GM13976 (cell line): ENCODE results near the gene FAHD1.

Experiments used
- DNase-seq: peaks from one replicate; pipeline ENCODE4 v3.0.0; 2012; ENCODE audit warnings: low spot score
- CTCF ChIP-seq: IDR thresholded peaks from 2 replicates; pipeline ENCODE4 v1.5.1; 2012; ENCODE audit warnings: borderline replicate concordance, mild to moderate bottlenecking; ENCODE audit not compliant: insufficient read depth; ENCODE audit errors: extremely low read depth, missing control alignments, control extremely low read depth
- in situ Hi-C: fragments of 300-500 bp; cut with MboI; formaldehyde crosslinking; loops from one replicate; pipeline ENCODE4 v1.12.0; 2022; ENCODE audit warnings: low sequenced_read_pairs, mixed read lengths, inconsistent platforms; ENCODE audit not compliant: unreplicated experiment

FAHD1 gene

GRCh38 chr16:1790261-1790610 lies 36.8 kb upstream of the FAHD1 start:
- TF ChIP-seq CTCF: no peak
- in situ Hi-C loops: no loop called here
- no peak for DNase-seq

GRCh38 chr16:1790611-1791255 lies 36.3 kb upstream of the FAHD1 start:
- DNase-seq: no peak
- TF ChIP-seq CTCF: no peak
- in situ Hi-C loops: no loop called here

DNA sequence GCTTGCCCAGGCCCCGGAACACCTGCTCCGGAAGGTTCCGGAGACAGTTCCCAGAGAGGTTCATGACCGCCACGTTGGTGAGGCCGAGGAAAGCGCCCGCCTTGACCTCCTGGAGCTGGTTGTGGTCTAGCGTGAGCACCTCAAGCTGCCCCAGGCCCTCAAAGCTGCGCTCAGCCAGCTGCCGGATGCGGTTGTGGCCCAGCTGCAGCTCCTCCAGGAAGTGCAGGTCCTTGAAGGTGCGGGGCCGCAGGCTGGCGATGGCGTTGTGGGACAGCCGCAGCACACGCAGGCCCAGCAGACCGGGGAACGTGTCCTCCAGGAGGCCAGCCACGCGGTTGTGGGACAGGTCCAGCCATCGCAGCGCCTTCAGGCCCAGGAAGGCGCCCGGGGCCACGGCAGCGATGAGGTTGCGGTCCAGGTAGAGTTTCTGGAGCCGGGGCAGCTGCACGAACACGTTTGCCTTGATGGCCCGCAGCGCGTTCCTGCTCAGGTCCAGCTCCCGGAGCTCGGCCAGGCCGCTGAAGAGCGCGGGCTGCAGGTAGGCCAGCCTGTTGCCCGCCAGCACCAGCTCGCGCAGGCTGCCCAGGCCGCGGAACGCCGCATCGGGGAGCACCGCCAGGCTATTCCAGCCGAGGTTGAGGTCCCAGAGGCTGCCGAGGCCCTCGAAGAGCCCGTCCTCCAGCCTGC lies 35.6 kb upstream of the FAHD1 start:
- no peak for TF ChIP-seq CTCF
- in situ Hi-C loops: no loop called here
- DNase-seq: no peak

DNA sequence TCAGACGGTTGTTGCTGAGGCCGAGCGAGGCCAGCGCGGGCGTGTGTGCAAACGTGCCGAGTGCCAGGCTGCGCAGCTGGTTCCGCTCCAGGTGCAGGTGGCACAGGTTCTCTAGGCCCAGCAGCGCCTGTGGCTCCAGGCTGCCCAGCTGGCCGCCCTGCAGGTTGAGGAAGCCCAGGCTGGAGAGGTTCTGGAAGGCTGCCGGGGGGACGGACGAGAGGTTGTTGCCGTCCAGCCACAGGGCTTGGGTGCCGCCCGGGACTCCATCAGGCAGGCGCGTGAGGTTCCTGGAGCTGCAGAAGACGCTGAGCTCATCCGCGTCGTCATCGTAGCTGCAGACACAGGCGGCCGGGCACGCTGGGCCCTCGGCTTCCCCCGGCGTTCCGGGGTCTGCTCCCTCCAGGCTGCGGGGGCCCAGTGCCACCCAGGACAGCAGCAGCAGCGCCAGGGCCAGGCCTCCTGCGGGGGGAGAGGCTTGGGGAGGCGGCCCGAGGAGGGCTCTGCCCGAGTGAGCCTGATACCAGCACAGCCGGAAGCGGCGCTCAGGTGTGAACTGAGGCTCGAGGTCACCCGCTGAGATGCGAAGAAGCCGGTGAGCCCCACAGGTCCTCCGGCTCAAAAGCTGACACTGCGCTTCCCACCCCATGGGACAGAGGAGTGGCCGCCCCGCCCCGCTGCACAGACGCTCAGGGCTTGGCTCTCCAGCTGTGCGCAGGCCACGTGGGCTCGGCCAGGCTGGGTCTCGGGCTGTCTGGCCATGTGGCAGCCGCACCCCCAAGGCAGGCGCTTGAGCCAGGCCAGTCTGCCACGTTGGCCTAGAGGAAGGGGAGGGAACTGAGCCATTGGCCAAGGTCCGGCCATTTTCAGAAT lies 34.8 kb upstream of the FAHD1 start:
- no peak for DNase-seq
- in situ Hi-C loops: no loop called here

DNA sequence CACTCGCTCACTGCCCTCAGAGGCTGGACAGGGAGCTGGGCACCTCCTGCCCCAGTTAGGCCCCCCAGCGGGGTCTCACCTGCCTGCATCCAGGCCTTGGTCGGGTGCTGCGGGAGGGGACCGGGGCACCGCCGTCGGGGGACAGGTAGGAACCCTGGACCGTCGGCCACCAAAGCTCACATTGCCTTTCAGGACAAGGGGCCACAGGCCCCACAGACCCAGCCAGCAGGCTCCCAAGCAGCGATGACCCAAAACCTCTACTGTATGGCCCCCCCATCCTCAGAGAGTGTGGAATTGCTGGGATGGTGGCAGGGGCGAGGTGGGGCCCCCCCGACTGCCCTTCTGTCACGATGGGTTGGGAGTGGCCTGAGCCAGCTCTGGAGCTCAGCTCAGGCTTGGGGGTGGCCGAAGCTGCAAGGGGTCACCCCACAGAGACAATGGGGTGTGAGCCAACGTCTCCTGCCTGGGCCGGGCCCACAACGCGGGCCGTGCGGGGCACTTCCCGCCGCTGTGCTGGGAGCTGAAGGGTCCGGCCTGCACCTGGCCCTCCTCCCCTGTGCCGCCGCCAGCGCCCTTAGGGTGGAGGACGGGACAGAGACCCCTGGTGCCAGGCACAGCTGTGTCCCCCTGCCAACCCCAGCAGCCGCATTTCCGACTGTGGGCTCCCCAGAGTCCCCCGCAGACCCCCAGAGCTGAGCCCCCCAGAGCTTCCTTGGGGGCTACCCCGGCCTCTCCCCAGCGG lies 34.0 kb upstream of the FAHD1 start:
- in situ Hi-C loops: no loop called here
- no peak for DNase-seq
- no peak for TF ChIP-seq CTCF

More for the DNA sequence above, 34.8 kb upstream of the FAHD1 start:
- no peak for TF ChIP-seq CTCF
